Neural progenitor cell (in vitro differentiated cells): ENCODE data around the gene PLK5. TPM values are rescaled to one million over a fixed set of nuclear protein-coding genes. Genes with fewer than 3 reads are reported as not detected.
"Not testable (repeated sequence)": the region's sequence is repeated elsewhere in the genome, so short reads cannot be mapped to it uniquely, and the experiment has no call there.

Experiments
- DNase-seq: peaks from one replicate; pipeline ENCODE4 v3.0.0-alpha.2; 2016; ENCODE audit warnings: low spot score
- H2AFZ ChIP-seq: fragments of 200-600 bp; sonication (generic); replicated peaks from 2 replicates; pipeline ENCODE4 v1.6.1; 2016; ENCODE audit warnings: antibody characterized with exemption
- H3F3A ChIP-seq: fragments of 200-600 bp; sonication (generic); 2 replicates; pipeline ENCODE4 v1.6.1; 2016; ENCODE audit warnings: antibody characterized with exemption, low read depth
- H3K27ac ChIP-seq: fragments of 200-600 bp; sonication (generic); 2 replicates; pipeline ENCODE4 v1.5.1; 2016; ENCODE audit warnings: mild to moderate bottlenecking
- H3K27me3 ChIP-seq: fragments of 200-600 bp; sonication (generic); 2 replicates; pipeline ENCODE4 v1.6.1; 2016; ENCODE audit warnings: mild to moderate bottlenecking, moderate library complexity
- H3K36me3 ChIP-seq: fragments of 200-600 bp; sonication (generic); 2 replicates; pipeline ENCODE4 v1.5.1; 2016
- H3K4me1 ChIP-seq: fragments of 200-600 bp; sonication (generic); 2 replicates; pipeline ENCODE4 v1.6.1; 2016; ENCODE audit warnings: mixed run types
- H3K4me2 ChIP-seq: fragments of 200-600 bp; sonication (generic); 2 replicates; pipeline ENCODE4 v1.6.1; 2016
- H3K4me3 ChIP-seq: fragments of 200-600 bp; sonication (generic); 2 replicates; pipeline ENCODE4 v1.5.1; 2016
- H3K79me2 ChIP-seq: fragments of 200-600 bp; sonication (generic); 2 replicates; pipeline ENCODE4 v1.6.1; 2016; ENCODE audit warnings: low read depth
- H3K9ac ChIP-seq: fragments of 200-600 bp; sonication (generic); 2 replicates; pipeline ENCODE4 v1.6.1; 2016
- H3K9me3 ChIP-seq: fragments of 200-600 bp; sonication (generic); 2 replicates; pipeline ENCODE4 v1.5.1; 2016; ENCODE audit warnings: low read depth
- H4K20me1 ChIP-seq: fragments of 200-600 bp; sonication (generic); 2 replicates; pipeline ENCODE4 v1.6.1; 2016; ENCODE audit warnings: low read depth
- H3K27ac Mint-ChIP-seq: 3 replicates; pipeline ENCODE4 v1.8.0; 2021; ENCODE audit warnings: mixed read lengths
- H3K27me3 Mint-ChIP-seq: 2 replicates; pipeline ENCODE4 v1.8.0; 2022; ENCODE audit warnings: low read depth, mild to moderate bottlenecking, inconsistent platforms, moderate library complexity, mixed read lengths; ENCODE audit not compliant: insufficient read depth
- H3K36me3 Mint-ChIP-seq: 3 replicates; pipeline ENCODE4 v1.8.0; 2021; ENCODE audit warnings: mixed read lengths
- H3K4me1 Mint-ChIP-seq: 3 replicates; pipeline ENCODE4 v1.8.0; 2021; ENCODE audit warnings: mixed read lengths
- H3K4me3 Mint-ChIP-seq: 3 replicates; pipeline ENCODE4 v1.8.0; 2021; ENCODE audit warnings: mild to moderate bottlenecking, moderate library complexity, mixed read lengths
- H3K9me3 Mint-ChIP-seq: 3 replicates; pipeline ENCODE4 v1.8.0; 2020; ENCODE audit warnings: mixed read lengths
- CTCF ChIP-seq: fragments of 200-600 bp; sonication (generic); IDR thresholded peaks from 2 replicates; pipeline ENCODE4 v1.5.1; 2017; ENCODE audit warnings: antibody characterized with exemption, mild to moderate bottlenecking
- EZH2 ChIP-seq: fragments of 200-600 bp; sonication (generic); IDR thresholded peaks from 2 replicates; pipeline ENCODE4 v1.6.1; 2017; ENCODE audit warnings: antibody characterized with exemption, mild to moderate bottlenecking, moderate library complexity
- EZH2phosphoT487 ChIP-seq: fragments of 200-600 bp; sonication (generic); IDR thresholded peaks from 2 replicates; pipeline ENCODE4 v1.6.1; 2017; ENCODE audit warnings: antibody characterized with exemption
- total RNA-seq: library from RNA; depleted of rRNA; stranded (reverse); fragments of >200 nt; gene quantifications from 2 replicates; pipeline ENCODE4 v1.2.3, GENCODE V29; 2015; ENCODE audit warnings: low replicate concordance

The PLK5 gene
- total RNA-seq, 1 donor from 2014 or later: not detected

- Histone ChIP-seq H3K4me3 (no peak overlapping the region), H3K4me1 (no peaks in the 10 kb centered on the region), H3K4me2 (no peak overlapping the region), H4K20me1 (no peaks in the 10 kb centered on the region), H2AFZ (no peak overlapping the region), H3K36me3 (no peaks in the 10 kb centered on the region), H3K27me3 (no peaks in the 10 kb centered on the region), H3K79me2 (no peaks in the 10 kb centered on the region), H3F3A (no peaks in the 10 kb centered on the region), H3K9me3 (no peaks in the 10 kb centered on the region), H3K9ac (no peak overlapping the region), H3K27ac (no peak overlapping the region)
- Mint-ChIP-seq H3K27me3 (peaks cover 2% of the 10 kb centered on the region), H3K36me3 (no peaks in the 10 kb centered on the region), H3K4me3 (no peak overlapping the region), H3K4me1 (no peaks in the 10 kb centered on the region), H3K9me3 (no peaks in the 10 kb centered on the region), H3K27ac (no peak overlapping the region)
- TF ChIP-seq CTCF: no peak
- TF ChIP-seq EZH2phosphoT487: no peak
- DNase-seq: no peak
Observed at GRCh38 chr19:1534972-1535371, 11.1 kb downstream of the PLK5 start.

- not testable (repeated sequence) for H3K27me3 Mint-ChIP-seq, H3K27ac Mint-ChIP-seq
Observed at GRCh38 chr19:1535699-1536098, 11.8 kb downstream of the PLK5 start.

GRCh38 chr19:1538978-1539377 lies 15.1 kb downstream of the PLK5 start:
- Histone ChIP-seq H3K9me3 (no peaks in the 10 kb centered on the region), H3K36me3 (no peaks in the 10 kb centered on the region), H3F3A (no peaks in the 10 kb centered on the region), H3K79me2 (no peaks in the 10 kb centered on the region), H3K27me3 (peaks cover 15% of the 10 kb centered on the region), H3K4me1 (no peaks in the 10 kb centered on the region), H2AFZ (no peak overlapping the region), H3K27ac (no peak overlapping the region), H3K9ac (no peak overlapping the region), H4K20me1 (no peaks in the 10 kb centered on the region), H3K4me3 (no peak overlapping the region), H3K4me2 (no peak overlapping the region)
- peaks cover 3% of the 10 kb centered on the region for H3K4me1 Mint-ChIP-seq
- H3K27me3 Mint-ChIP-seq: peaks cover 5% of the 10 kb centered on the region
- H3K4me3 Mint-ChIP-seq: no peak overlapping the region
- no peaks in the 10 kb centered on the region for H3K36me3 Mint-ChIP-seq
- H3K27ac Mint-ChIP-seq: no peak overlapping the region
- DNase-seq: no peak
- no peaks in the 10 kb centered on the region for H3K9me3 Mint-ChIP-seq
- no peak for TF ChIP-seq CTCF
- no peak for TF ChIP-seq EZH2phosphoT487
- TF ChIP-seq EZH2: no peak

More at GRCh38 chr19:1535699-1536098, 11.8 kb downstream of the PLK5 start:
- H3K27me3 ChIP-seq, H3K4me3 Mint-ChIP-seq, H3K79me2 ChIP-seq, H3K27ac ChIP-seq, DNase-seq, H3K4me1 Mint-ChIP-seq, H2AFZ ChIP-seq, H4K20me1 ChIP-seq, H3K36me3 Mint-ChIP-seq, H3K9me3 Mint-ChIP-seq, H3K9me3 ChIP-seq, H3K4me3 ChIP-seq, H3K9ac ChIP-seq, H3F3A ChIP-seq, H3K4me2 ChIP-seq, H3K36me3 ChIP-seq, H3K4me1 ChIP-seq: not testable (repeated sequence)

- not testable (repeated sequence) for H3K4me3 Mint-ChIP-seq, H3F3A ChIP-seq, H3K9me3 ChIP-seq, H3K36me3 Mint-ChIP-seq, H3K4me3 ChIP-seq, H3K9me3 Mint-ChIP-seq, H3K4me1 ChIP-seq, H3K4me1 Mint-ChIP-seq, H3K27ac ChIP-seq, H4K20me1 ChIP-seq, H3K36me3 ChIP-seq, H3K9ac ChIP-seq, H2AFZ ChIP-seq, H3K4me2 ChIP-seq, H3K27ac Mint-ChIP-seq, H3K79me2 ChIP-seq, DNase-seq
- peaks cover 10% of the 10 kb centered on the region for H3K27me3 Mint-ChIP-seq
- peaks cover 22% of the 10 kb centered on the region for H3K27me3 ChIP-seq
Observed at GRCh38 chr19:1539749-1540148, 15.9 kb downstream of the PLK5 start.
